HG02623 (cell line): ENCODE results near the gene CLCC1.

Experiments used
- ATAC-seq: cut with Tn5 transposase; IDR thresholded peaks from one replicate; pipeline ENCODE4 v1.9.1; 2021; ENCODE audit warnings: moderate library complexity; ENCODE audit not compliant: unreplicated experiment

CLCC1 gene

GRCh38 chr1:108925920-108926319, 37.4 kb downstream of the CLCC1 start:
- no peak for ATAC-seq

- ATAC-seq = no peak
Observed at GRCh38 chr1:108916788-108917187, 46.5 kb downstream of the CLCC1 start.
